ENCODE results near the gene PI4KB.

The PI4KB gene

GRCh38 chr1:151286619-151287340 is 40.4 kb downstream of the PI4KB start:
- H3K4me2 ChIP-seq (ENCODE audit: insufficient read depth, low read length, poor library complexity, severe bottlenecking), result no peak overlapping the region
- WGBS, 2 donors (ENCODE audit: extremely low coverage in 2 of 2, insufficient read length in 2 of 2, insufficient replicate concordance in 1 of 2), result no CpG with 5 or more reads among the region's 10 CpGs
- no peak overlapping the region for H2AFZ ChIP-seq (ENCODE audit: low read length)
- H4K91ac ChIP-seq (ENCODE audit: low read depth, low read length, poor library complexity), result no peak overlapping the region
- no peak overlapping the region for H3K9ac ChIP-seq (ENCODE audit: low read depth, low read length, poor library complexity)
- no peaks in the 10 kb centered on the region for H3K9me3 ChIP-seq (replicated peaks in 1 of 2; ENCODE audit: control insufficient read depth in 2 of 2, insufficient read depth in 1 of 2, low read depth in 1 of 2, low read length in 2 of 2)
- H2BK120ac ChIP-seq (ENCODE audit: low read depth, low read length), result no peak overlapping the region
- no peak overlapping the region for H3K27ac ChIP-seq (replicated peaks; ENCODE audit: low read length)
- H2BK12ac ChIP-seq (ENCODE audit: low read length), result no peak overlapping the region
- peak overlapping the region; percentile 86 for H4K8ac ChIP-seq (ENCODE audit: low read depth, low read length)
- peaks cover 25% of the 10 kb centered on the region for H3K79me1 ChIP-seq (ENCODE audit: low read depth, low read length)
- H3K4me1 ChIP-seq (ENCODE audit: control insufficient read depth in 2 of 2, insufficient read depth in 1 of 2, low read depth in 1 of 2, low read length in 2 of 2), result peaks cover 2 to 8% of the 10 kb centered on the region in 2 donors
- no peak overlapping the region for H3K14ac ChIP-seq (ENCODE audit: low read length)
- H3K36me3 ChIP-seq (replicated peaks in 1 of 2; ENCODE audit: control insufficient read depth in 2 of 2, insufficient read depth in 2 of 2, low read length in 2 of 2), result peaks cover 50 to 71% of the 10 kb centered on the region in 2 donors
- H2BK15ac ChIP-seq (ENCODE audit: low read length), result no peak overlapping the region
- H2AK5ac ChIP-seq (ENCODE audit: low read depth, low read length), result no peak overlapping the region
- no peak overlapping the region for H3K4ac ChIP-seq (ENCODE audit: low read length)
- H2BK5ac ChIP-seq (ENCODE audit: low read length), result peak overlapping the region; percentile 53
- no peak overlapping the region for H3K18ac ChIP-seq (ENCODE audit: low read length)
- no peak for DNase-seq (ENCODE audit: low spot score)
- peak overlapping the region in 1 of 2 donors; percentile 57 for H3K4me3 ChIP-seq (ENCODE audit: low read length in 2 of 2)
- H3K23ac ChIP-seq (ENCODE audit: low read depth, low read length, poor library complexity), result no peak overlapping the region
- no peaks in the 10 kb centered on the region for H3K27me3 ChIP-seq (ENCODE audit: control insufficient read depth in 3 of 3, insufficient read depth in 3 of 3, low read depth in 1 of 3, low read length in 3 of 3)

DNA sequence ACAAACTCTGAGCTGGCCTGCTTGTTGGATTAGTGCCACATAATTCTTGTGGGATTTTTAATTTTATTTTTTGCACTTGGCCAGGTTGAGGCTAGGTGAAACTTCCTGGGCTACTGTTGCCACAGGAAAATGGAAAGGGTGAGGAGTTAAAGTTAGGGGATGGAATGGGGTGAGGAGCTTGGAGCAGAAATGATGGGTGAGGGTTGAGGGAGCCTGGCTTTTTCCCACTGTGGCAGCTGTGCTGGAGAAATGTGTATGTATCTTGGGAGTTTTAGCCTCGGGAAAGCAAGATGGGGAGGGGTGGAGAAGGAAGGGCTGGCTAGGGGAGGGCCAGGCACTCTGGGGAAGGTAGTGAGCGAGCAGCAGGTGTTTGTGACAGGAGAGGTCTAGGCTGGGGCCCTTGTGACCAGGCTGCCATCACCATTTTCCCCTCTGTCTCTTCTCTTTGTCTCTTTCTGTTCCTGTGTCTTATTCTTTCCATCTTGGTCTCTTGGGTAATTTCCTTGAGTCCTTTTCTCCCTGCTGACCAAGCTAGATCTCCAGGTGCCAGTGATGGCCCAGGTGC is 43.1 kb downstream of the PI4KB start:
- Histone ChIP-seq H2BK12ac (ENCODE audit: low read length) (no peak overlapping the region), H3K23ac (ENCODE audit: low read depth, low read length, poor library complexity) (no peak overlapping the region), H3K4me2 (ENCODE audit: insufficient read depth, low read length, poor library complexity, severe bottlenecking) (no peak overlapping the region), H3K9ac (ENCODE audit: low read depth, low read length, poor library complexity) (no peak overlapping the region), H3K79me1 (ENCODE audit: low read depth, low read length) (peaks cover 21% of the 10 kb centered on the region), H3K27me3 (ENCODE audit: control insufficient read depth in 3 of 3, insufficient read depth in 3 of 3, low read depth in 1 of 3, low read length in 3 of 3) (no peaks in the 10 kb centered on the region), H3K9me3 (replicated peaks in 1 of 2; ENCODE audit: control insufficient read depth in 2 of 2, insufficient read depth in 1 of 2, low read depth in 1 of 2, low read length in 2 of 2) (no peaks in the 10 kb centered on the region), H3K4me1 (ENCODE audit: control insufficient read depth in 2 of 2, insufficient read depth in 1 of 2, low read depth in 1 of 2, low read length in 2 of 2) (peaks cover 2 to 8% of the 10 kb centered on the region in 2 donors), H3K27ac (replicated peaks; ENCODE audit: low read length) (no peak overlapping the region), H2BK15ac (ENCODE audit: low read length) (no peak overlapping the region), H4K91ac (ENCODE audit: low read depth, low read length, poor library complexity) (no peak overlapping the region), H4K8ac (ENCODE audit: low read depth, low read length) (no peak overlapping the region), H2AK5ac (ENCODE audit: low read depth, low read length) (no peak overlapping the region), H3K4ac (ENCODE audit: low read length) (no peak overlapping the region), H3K14ac (ENCODE audit: low read length) (no peak overlapping the region), H3K36me3 (replicated peaks in 1 of 2; ENCODE audit: control insufficient read depth in 2 of 2, insufficient read depth in 2 of 2, low read length in 2 of 2) (peaks cover 31 to 46% of the 10 kb centered on the region in 2 donors), H2BK5ac (ENCODE audit: low read length) (no peak overlapping the region), H3K18ac (ENCODE audit: low read length) (no peak overlapping the region), H2BK120ac (ENCODE audit: low read depth, low read length) (no peak overlapping the region), H3K4me3 (ENCODE audit: low read length in 2 of 2) (peak overlapping the region in 1 of 2 donors; percentile 76), H2AFZ (ENCODE audit: low read length) (no peak overlapping the region)
- DNase-seq (ENCODE audit: low spot score), result no peak
- no CpG with 5 or more reads among the region's 2 CpGs for WGBS, 2 donors (ENCODE audit: extremely low coverage in 2 of 2, insufficient read length in 2 of 2, insufficient replicate concordance in 1 of 2)

DNA sequence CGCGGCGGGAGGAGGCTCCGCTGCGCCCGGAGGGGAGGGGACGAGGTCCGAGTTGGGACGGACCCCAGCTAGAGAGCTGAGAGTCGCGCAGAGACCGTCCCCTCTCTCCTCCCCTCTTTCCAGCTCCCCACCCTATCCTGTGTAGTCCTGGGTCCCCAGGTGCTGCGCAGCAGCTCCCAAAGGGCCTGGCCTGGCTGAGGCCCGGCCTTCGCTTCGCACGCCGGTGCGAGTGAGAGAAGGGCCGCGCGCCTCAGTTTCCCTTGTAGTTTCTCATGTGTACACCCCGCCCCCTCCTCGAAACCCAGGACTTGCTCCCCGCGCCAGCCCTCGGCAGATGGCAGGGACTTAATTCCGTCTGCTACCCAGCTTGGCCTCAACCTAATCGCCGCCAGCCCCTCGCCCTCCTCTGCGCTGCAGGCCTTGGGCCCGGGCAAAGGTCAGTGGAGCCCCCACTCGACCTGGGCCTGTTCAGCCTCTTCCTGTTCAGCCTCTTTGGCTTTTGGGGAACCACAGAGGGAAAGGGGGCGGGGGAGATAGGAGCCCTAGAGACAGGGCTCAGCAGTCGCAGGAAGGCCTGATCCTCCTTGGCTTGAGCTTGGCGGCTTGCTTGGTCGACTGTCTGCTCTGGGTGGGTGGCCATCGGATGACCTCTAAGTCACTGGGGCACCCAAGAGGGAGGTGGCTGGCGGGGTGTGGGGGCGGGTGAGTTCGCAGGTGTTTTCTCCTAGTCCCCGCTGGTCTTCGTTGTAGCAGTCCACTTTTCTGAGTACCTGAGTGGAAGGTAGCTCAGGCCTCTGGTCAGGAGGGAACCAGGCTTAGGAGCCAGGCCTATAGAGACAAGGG is 44.1 kb downstream of the PI4KB start:
- Histone ChIP-seq H2AFZ (ENCODE audit: low read length) (peak overlapping the region; percentile 92), H2BK120ac (ENCODE audit: low read depth, low read length) (no peak overlapping the region), H2BK15ac (ENCODE audit: low read length) (peak overlapping the region; percentile 85), H3K4me3 (ENCODE audit: low read length in 2 of 2) (peak overlapping the region; percentile 76 to 99), H3K4ac (ENCODE audit: low read length) (no peak overlapping the region), H3K9me3 (replicated peaks in 1 of 2; ENCODE audit: control insufficient read depth in 2 of 2, insufficient read depth in 1 of 2, low read depth in 1 of 2, low read length in 2 of 2) (no peaks in the 10 kb centered on the region), H3K9ac (ENCODE audit: low read depth, low read length, poor library complexity) (peak overlapping the region; percentile 94), H3K18ac (ENCODE audit: low read length) (peak overlapping the region; percentile 97), H2BK5ac (ENCODE audit: low read length) (peak overlapping the region; percentile 97), H4K8ac (ENCODE audit: low read depth, low read length) (no peak overlapping the region), H2BK12ac (ENCODE audit: low read length) (no peak overlapping the region), H2AK5ac (ENCODE audit: low read depth, low read length) (peak overlapping the region; percentile 30), H3K27me3 (ENCODE audit: control insufficient read depth in 3 of 3, insufficient read depth in 3 of 3, low read depth in 1 of 3, low read length in 3 of 3) (no peaks in the 10 kb centered on the region), H3K23ac (ENCODE audit: low read depth, low read length, poor library complexity) (peak overlapping the region; percentile 93), H3K14ac (ENCODE audit: low read length) (peak overlapping the region; percentile 1), H3K4me1 (ENCODE audit: control insufficient read depth in 2 of 2, insufficient read depth in 1 of 2, low read depth in 1 of 2, low read length in 2 of 2) (peaks cover 2 to 8% of the 10 kb centered on the region in 2 donors), H4K91ac (ENCODE audit: low read depth, low read length, poor library complexity) (no peak overlapping the region), H3K79me1 (ENCODE audit: low read depth, low read length) (peaks cover 18% of the 10 kb centered on the region), H3K4me2 (ENCODE audit: insufficient read depth, low read length, poor library complexity, severe bottlenecking) (peak overlapping the region; percentile 90), H3K36me3 (replicated peaks in 1 of 2; ENCODE audit: control insufficient read depth in 2 of 2, insufficient read depth in 2 of 2, low read length in 2 of 2) (peaks cover 22 to 36% of the 10 kb centered on the region in 2 donors), H3K27ac (replicated peaks; ENCODE audit: low read length) (peak overlapping the region; percentile 82)
- peak; percentile 23 for DNase-seq (ENCODE audit: low spot score)
- no CpG with 5 or more reads among the region's 44 CpGs for WGBS, 2 donors (ENCODE audit: extremely low coverage in 2 of 2, insufficient read length in 2 of 2, insufficient replicate concordance in 1 of 2)

Measured in neuronal stem cell (in vitro differentiated cells).